Astrocyte of the cerebellum (primary cell): ENCODE data around the gene PLEKHF1.

Source experiments
- DNase-seq: peaks from one replicate; pipeline ENCODE4 v3.0.0-alpha.2; 2011; ENCODE audit warnings: low read depth
- H3K4me3 ChIP-seq: 2 replicates; pipeline ENCODE4 v1.5.1; 2011; ENCODE audit warnings: mild to moderate bottlenecking, low read depth, low read length, moderate library complexity
- in situ Hi-C: cut with HindIII; loops from 2 replicates; pipeline ENCODE4 v1.10.0; 2017; ENCODE audit warnings: low sequenced_read_pairs
- TF ChIP-seq, protein P1 (sequence below): IDR thresholded peaks from 2 replicates; pipeline ENCODE4 v1.5.1; 2012; ENCODE audit warnings: low read length, low read depth, moderate library complexity, mild to moderate bottlenecking; ENCODE audit errors: missing control alignments

Gene PLEKHF1

DNA sequence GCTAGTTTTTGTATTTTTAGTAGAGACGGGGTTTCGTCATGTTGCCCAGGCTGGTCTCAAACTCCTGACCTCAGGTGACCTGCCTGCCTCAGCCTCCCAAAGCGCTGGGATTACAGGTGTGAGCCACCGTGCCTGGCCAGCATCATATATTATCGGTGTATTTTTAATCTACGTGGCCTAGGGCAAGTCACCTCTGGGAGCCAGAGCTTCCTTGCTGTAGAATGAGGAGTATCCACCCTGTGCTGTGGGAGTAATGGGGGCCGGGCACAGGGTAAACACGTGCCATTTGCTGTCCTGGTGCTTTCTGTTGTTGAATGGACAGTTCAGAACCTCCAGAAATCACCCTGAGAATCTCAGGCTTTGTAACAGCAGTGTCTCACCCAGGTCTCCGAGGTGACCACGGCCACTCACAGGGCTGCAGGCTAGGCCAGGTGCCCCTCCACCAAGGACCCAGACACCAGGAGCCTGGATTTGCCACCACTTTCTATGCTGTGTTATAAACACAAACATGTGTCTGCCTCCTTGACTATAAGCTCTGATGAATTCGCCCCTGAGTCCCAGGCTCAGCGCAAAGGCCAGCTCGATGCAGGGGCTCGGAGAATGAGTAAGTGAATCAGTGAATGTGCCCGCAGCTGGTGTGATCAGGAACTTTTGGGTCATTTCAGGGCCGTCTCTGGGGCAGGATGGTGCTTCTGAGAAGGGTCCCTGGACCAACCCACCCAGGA lies 36.4 kb upstream of the PLEKHF1 start:
- in situ Hi-C loops, result no loop called here
- TF ChIP-seq, protein P1, sequence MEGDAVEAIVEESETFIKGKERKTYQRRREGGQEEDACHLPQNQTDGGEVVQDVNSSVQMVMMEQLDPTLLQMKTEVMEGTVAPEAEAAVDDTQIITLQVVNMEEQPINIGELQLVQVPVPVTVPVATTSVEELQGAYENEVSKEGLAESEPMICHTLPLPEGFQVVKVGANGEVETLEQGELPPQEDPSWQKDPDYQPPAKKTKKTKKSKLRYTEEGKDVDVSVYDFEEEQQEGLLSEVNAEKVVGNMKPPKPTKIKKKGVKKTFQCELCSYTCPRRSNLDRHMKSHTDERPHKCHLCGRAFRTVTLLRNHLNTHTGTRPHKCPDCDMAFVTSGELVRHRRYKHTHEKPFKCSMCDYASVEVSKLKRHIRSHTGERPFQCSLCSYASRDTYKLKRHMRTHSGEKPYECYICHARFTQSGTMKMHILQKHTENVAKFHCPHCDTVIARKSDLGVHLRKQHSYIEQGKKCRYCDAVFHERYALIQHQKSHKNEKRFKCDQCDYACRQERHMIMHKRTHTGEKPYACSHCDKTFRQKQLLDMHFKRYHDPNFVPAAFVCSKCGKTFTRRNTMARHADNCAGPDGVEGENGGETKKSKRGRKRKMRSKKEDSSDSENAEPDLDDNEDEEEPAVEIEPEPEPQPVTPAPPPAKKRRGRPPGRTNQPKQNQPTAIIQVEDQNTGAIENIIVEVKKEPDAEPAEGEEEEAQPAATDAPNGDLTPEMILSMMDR, result no peak
- H3K4me3 ChIP-seq, result no peak overlapping the region
- no peak for DNase-seq

DNA sequence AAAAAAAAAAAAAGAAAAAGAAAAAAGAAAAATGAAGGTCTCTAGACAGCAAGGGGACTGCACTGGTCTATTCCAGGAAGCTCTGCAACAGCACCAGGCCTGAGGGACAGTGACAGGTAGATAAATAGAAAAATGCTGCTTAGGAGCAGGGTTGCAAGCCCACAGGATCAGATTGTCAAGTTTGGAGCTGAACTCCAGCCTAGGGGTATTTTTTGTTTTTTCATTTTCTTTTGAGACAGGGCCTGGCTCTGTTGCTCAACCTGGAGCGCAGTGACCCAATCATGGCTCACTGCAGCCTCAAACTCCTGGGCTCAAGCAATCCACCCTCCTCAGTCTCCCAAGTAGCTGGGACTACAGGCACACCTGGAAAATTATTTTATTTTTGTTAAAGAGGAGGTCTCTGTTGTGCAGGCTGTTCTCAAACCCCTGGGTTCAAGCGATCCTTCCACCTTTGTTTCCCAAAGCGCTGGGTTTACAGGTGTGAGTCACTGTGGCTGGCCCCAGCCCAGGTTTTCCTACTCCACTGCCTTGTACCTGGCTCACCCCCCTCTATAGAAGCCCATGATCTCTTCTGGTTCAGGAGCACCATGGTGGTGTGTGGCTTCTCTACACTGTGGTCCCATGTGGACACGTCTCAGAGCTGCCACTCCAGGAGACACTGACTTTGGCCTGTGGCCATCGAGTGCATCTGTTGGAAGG lies 35.3 kb upstream of the PLEKHF1 start:
- no peak for DNase-seq
- in situ Hi-C loops, result no loop called here
- TF ChIP-seq, protein P1, result no peak
- no peak overlapping the region for H3K4me3 ChIP-seq

DNA sequence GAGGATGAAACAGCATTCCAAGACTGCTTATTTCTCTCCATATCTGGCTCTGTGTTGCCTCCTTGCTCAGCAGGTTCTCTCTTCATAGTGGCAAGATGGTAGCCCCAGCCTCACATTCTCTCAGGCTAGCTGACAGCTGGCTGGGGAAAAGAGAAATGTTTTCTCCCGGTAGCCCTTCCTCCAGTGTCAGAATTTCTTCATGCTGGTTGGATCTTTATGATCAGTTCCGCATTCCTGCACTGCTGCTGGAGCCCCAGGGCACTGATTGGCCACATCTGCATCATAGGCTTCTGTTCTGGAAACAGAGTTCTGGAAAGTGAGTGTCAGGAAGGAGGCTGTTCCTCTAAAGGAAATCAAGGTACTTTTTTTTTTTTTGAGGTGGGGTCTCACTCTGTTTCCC lies 34.6 kb upstream of the PLEKHF1 start:
- H3K4me3 ChIP-seq, result no peak overlapping the region
- in situ Hi-C loops, result no loop called here
- TF ChIP-seq, protein P1, result no peak
- DNase-seq, result no peak

DNA sequence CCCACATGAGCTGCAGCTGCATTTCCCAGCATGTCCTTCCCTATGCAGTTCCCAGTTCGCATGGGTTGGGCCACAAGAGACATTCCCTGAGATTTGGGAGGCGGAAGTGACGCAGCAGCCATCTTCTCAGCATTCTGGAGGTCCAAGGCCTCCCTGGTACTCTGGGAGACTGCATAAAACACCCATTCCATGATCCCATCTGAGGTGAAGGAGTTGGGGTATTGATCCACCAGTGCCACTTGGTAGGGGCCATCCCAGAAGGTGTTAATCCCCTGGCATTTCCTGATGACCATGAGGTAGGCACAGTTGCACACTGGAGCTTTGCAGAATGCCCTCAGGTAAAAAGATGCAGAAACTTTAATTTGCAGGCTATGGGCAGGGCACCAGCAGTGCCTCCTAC lies 33.8 kb upstream of the PLEKHF1 start:
- no peak overlapping the region for H3K4me3 ChIP-seq
- in situ Hi-C loops, result no loop called here
- TF ChIP-seq, protein P1, result no peak
- no peak for DNase-seq

DNA sequence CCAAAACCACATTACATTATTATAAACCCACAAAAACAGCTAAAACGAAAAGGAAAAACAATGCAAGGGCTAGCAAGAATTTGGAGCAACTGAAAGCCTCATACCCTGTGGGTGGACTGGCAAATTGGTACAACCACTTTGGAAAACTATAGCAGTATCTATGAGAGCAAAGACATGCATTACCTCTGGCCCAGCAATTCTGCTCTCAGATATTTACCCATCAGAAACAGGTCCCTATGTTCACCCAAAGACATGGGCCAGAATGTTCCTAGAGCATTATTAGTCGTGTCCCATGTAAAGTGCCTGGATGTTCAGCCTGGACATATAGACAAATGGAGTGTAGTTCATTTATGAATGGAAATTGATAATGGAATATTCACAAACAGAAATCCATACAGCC lies 31.3 kb upstream of the PLEKHF1 start:
- no peak for DNase-seq
- TF ChIP-seq, protein P1, result no peak
- in situ Hi-C loops, result no loop called here
- H3K4me3 ChIP-seq, result no peak overlapping the region

DNA sequence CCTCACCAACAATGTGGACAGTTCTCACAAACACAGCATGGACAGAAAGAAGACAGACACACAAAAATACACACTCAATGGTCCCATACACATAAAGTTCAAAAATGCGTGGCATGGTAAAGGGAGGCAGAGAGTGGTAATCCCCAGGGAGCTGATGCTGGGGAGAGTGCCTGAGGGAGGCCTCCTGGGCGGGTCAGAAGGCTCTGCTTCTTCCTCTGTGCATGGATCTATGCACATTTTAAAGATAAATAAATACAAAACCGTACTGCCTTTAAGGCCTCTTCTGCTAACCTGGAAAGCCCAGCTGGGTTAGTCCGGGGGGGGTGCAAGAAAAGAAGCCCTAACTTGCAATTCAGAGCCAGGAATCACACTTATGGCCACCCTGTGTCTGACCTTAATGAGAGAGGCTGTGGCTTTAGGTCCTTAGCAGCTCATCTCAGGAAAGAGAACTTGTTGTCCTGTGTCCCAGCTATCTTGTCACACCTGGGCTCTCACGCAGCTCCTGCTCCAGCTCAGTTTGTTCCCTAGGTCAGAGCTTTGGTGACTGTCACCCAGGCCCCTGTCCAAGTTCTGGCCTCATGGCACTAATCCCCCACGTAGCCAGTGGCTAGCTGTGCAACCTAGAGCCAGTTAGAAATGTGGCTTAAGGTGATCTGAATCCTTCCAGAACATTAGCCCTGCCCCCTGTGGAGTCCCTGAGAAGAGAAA lies 30.7 kb upstream of the PLEKHF1 start:
- H3K4me3 ChIP-seq, result no peak overlapping the region
- DNase-seq, result no peak
- in situ Hi-C loops, result no loop called here
- TF ChIP-seq, protein P1, result no peak
